Activated T-helper 1 cell treated with anti-CD3 and anti-CD28 coated beads, Interleukin-2, amount 50 U/mL, for 16 hours (primary cell): ENCODE data around the gene EXOSC1.
"Not testable (repeated sequence)": the region's sequence is repeated elsewhere in the genome, so short reads cannot be mapped to it uniquely, and the experiment has no call there.

Source experiments
- DNase-seq, 2 donors: peaks; one replicate each; pipeline ENCODE4 v3.0.0-alpha.2; 2020; ENCODE audit warnings: low read depth in 1 of 2, low spot score in 1 of 2

The EXOSC1 gene

DNA sequence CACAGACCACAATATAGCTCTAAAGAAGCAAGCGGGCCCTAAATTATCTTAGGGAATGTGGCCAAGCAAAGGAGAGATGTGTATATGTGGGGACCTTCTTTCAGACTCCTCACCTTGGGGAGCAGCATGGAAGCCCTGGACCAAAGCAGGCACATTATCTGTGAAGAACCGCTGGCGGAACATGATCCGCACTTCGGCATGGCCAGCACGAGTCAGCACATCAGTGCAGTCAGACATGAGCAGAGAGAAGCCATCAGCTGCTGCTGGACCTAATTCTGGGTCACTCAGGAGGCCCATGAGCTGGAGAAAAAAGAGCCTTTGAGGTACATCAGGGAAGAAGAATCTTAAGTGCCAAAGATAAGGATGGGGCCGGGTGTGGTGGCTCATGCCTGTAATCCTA lies 14.1 kb upstream of the EXOSC1 start:
- DNase-seq, result no peak

- no peak for DNase-seq
These were observed 13.3 kb upstream of the EXOSC1 start for GRCh38 chr10:97459111-97459510.

DNA sequence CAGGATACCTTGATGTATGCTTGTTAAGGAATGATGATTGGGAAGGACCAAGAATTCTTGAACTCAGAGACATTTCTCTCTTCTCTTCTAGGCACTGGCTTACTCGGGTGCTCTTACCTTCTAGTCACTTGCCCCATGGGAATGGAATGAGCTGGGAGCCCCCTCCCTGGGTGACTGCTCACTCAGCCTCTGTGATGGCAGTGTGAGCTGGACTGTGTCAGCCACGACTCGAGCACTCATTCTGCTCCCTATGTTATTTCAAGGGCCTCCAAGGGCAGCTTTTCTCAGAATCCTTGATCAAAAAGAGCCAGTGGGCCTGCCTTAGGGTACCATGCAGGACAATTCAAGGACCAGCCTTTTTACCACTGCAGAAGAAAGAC lies 10.9 kb upstream of the EXOSC1 start:
- no peak for DNase-seq

GRCh38 chr10:97456034-97456685 lies 10.4 kb upstream of the EXOSC1 start:
- no peak for DNase-seq

- DNase-seq, result no peak
These were observed 8.7 kb upstream of the EXOSC1 start for GRCh38 chr10:97454330-97455036.

DNA sequence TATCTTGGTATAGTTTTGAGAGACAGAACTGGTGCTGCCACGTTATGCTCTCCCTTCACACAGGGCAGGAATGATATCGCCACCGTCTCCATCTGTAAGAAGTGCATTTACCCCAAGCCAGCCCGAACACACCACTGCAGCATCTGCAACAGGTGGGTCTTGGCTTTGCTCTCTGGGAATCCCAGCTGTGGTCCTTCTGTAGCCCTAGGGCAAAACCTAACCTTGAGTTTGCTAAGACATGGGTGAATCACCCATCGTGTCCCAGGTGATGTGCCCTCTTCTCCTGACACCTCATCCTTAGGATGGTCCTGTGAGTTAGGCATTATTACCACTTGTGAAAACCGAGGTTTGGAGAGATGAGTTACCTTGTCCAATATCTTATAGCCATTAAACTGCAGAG lies 6.5 kb upstream of the EXOSC1 start:
- no peak for DNase-seq

DNA sequence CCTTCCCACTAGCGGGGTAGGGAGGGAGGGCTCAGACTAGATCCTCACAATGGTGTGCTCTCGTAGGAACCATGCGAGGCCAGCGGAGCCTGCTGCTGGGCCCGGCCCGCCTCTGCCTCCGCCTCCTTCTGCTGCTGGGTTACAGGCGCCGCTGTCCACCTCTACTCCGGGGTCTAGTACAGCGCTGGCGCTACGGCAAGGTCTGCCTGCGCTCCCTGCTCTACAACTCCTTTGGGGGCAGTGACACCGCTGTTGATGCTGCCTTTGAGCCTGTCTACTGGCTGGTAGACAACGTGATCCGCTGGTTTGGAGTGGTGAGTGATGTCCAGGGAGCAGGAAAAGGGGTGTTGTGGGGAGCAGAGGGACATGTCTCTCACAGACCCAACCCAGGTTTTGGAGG lies 5.8 kb upstream of the EXOSC1 start:
- no peak for DNase-seq

DNA sequence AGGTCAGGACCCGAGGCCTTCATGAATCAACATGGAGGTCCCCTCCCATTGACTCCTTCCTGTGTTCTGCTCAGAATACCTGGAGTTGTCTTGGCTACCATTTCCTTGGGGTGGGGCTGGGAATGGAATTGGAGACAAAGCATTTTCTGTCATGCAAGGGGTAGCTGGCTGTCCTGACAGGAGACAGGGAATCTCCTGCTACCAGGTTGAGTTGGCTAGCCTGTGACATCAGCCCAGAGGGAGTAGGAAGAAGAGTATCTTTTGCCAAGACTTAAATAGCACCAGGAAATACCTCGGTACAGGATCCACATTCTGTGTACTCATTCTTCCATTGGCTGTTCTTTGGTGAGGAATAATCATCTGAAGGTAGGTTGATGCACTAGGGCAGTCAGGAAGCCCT lies 5.0 kb upstream of the EXOSC1 start:
- no peak for DNase-seq

DNA sequence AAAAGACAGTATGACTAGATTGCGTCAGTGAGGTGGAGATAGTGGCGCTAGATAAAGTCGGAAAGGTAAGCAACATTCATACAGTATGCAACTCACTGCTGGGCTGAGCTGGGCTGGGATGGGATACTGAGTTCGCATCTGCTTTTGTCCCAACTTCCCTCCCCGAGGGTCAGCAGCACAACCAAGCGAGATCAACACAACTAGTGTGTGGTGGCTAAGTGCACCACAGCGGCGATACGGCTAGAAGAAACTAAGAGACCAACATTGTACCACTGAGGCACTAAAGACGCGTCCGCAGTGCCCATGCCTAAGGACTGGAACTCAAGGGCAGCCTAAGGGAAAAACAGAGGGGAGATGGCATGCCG lies 467 bp downstream of the EXOSC1 start:
- DNase-seq, result no peak

DNA sequence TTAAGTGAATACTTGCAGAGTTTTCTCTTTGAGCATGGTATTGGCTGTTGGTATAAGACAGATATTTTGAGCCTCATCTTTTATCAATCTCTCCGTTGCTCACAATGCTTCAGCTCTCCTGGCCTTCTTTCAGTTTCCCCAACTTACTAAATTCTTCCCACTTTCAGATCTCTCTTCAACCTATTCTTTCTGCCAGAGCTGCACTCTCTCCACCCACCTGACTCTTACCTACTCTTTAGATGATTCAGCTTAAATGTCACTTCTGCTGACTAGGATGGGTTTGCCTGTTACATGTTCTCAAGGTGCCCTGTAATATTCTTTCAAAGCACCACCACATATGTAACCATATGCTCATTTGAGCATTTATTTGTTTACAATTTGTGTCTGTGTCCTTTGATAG lies 1.6 kb downstream of the EXOSC1 start:
- no peak for DNase-seq

- no peak for DNase-seq
These were observed 3.5 kb downstream of the EXOSC1 start for GRCh38 chr10:97442277-97442676.

- DNase-seq, result no peak
These were observed 10.6 kb downstream of the EXOSC1 start for GRCh38 chr10:97435211-97435610.

- DNase-seq, result no peak
These were observed 11.2 kb downstream of the EXOSC1 start for GRCh38 chr10:97434557-97434956.

GRCh38 chr10:97434055-97434454 lies 11.8 kb downstream of the EXOSC1 start:
- DNase-seq, result no peak

DNA sequence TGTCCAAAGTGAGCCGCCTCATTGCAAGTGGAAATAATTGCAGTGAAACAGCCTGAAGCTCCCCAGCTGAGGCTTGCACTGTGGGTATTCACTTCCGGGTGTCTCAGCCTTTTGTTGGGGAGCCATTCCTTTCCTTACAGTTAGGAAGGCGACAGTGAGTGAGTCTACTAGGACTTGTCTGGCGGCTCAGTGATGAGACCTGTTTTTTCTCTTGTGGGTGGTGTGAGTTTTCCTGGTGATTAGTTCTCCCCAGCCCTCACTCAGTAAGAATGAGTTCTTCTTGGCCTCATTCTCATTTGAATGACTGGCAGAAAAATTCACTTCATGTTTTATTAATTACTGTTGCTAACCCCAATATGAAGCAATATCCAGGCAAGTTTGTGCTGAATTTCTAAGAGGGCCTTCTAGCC lies 17.2 kb downstream of the EXOSC1 start:
- no peak for DNase-seq

DNA sequence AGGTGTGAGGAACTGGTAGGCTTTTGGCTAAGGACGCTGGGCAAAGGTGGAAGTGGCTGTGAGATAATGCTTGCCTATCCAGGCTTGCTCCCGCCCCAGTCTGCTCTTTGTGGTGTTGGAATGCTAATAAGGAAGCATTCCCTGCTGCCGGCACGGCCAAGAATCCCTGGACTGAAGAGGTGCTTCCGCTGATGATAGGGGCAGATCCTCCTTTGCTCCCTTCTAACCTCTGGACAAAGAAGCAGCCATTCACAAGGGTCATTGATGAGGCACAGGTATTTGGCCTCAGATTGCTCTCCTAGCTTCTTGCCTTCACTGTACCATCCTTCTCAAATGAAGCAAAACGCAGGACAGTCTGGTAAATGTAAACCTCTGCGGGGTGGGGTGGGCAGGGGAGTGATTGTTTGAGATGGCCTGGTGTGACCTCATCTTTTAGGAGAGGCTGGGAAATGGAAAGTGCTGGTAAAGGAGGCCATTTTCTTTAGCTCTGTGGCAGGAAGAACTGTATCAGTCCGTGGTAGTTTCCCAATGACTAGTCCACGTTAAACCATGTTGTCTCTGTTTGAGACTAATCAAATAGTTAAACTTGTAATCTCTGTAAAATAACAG lies 18.1 kb downstream of the EXOSC1 start:
- DNase-seq, result no peak

DNA sequence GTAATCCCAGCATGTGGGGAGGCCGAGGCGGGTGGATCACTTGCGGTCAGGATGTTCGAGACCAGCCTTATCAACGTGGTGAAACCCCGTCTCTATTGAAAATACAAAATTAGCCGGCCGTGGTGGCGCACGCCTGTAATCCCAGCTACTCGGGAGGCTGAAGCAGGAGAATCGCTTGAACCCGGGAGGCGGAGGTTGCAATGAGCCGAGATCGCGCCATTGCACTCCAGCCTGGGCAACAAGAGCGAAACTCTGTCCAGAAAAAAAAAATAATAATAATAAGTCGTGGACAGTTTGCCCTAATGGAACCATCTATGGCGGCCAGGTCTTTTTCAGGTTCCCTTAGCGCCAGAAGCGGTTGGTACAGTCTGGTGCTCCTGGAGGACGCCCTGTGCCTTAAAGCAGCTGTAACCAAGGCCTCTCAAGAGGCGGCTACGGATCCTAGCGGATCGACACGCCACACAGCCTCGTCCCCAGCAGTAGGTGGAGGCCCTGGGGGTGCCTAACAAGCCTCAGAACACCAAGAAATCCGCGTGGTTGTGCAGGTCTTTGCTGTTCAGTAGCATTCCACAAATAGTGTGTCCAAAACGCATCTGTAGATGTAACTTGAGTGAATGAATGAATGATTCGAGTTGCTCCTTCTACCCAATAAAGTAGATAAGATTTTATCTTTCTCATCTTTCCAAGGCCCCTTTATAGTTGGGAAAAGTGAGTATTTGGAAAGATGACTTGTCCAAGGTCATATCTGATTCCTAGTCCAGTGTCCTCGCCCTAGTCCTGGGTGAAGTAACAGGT lies 18.8 kb downstream of the EXOSC1 start:
- DNase-seq, result no peak

GRCh38 chr10:97425964-97426775 lies 19.6 kb downstream of the EXOSC1 start, which contains the start of gene PGAM1:
PGAM1 (plus strand) TSS chr10:97426191; CDS start chr10:97426308, 117 bp downstream.
- peak; percentile 83 to 95 for DNase-seq

GRCh38 chr10:97423757-97424098 lies 22.1 kb downstream of the EXOSC1 start:
- not testable (repeated sequence) for DNase-seq

DNA sequence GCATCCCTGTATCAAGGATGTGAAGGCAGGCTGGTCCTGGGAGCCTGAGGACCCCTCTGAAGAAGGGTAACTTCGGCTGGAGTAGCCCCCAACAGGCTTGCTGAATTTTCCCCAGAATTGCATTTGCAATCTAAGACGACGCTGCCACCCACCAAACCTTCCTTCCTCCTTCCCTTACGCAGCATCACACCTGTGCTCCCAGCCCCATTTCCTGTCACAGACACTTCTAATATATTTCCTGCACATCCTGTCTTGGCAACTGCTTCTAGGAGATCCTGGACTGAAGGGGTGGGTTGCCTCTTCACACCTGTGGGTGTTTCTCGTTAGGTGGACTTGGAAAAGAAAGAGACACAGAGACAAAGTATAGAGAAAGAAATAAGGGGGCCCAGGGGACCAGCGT lies 29.2 kb downstream of the EXOSC1 start:
- no peak for DNase-seq

DNA sequence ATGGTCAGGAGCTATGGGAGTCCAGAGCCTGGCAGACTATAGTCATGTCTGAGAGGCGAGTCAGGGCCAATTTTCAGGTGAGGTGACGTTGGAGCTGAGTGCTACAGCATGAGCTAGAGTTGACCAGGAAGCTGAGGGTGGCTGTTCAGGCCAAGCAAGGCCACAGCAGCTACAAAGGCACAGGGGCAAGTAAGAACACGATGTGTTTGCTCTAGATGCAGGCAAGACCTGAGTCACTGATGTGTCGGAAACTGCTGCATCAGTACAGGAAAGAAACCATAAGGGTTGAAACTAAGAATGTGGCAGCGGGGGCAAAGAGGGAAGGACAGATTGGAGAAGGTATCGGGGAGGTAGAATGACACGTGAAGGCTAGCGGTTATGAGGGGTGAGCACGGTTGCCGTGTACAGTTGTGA lies 32.9 kb downstream of the EXOSC1 start:
- peak in 1 of 2 donors; percentile 34 for DNase-seq
